IMR-90 (cell line): Measurements from ENCODE around the gene SERPINA9. TPM values are rescaled to one million over a fixed set of nuclear protein-coding genes. Genes with fewer than 3 reads are reported as not detected.

ENCODE experiments used
- ATAC-seq: fragments of 200-7000 bp; cut with Tn5 transposase; 2 replicates; pipeline ENCODE4 v1.9.1; 2020; ENCODE audit warnings: low read depth, mild to moderate bottlenecking, moderate library complexity
- BruUV-seq: library from RNA; stranded (reverse); fragments of 400-500 nt; replicated peaks from 2 replicates; lab custom pipeline; 2021; lab: Mats Ljungman, UMichigan
- CTCF ChIA-PET: fragments of 300-600 bp; formaldehyde crosslinking; extraction: SDS; loops from one replicate; lab custom pipeline; 2021; ENCODE audit warnings: antibody characterized with exemption; lab: Yijun Ruan, JAX
- POLR2A ChIA-PET: fragments of 300-600 bp; sonication (Branson Sonifier 250); formaldehyde crosslinking; loops from one replicate; lab custom pipeline; 2022; ENCODE audit warnings: antibody characterized with exemption; ENCODE audit not compliant: unreplicated experiment; lab: Charles Lee
- DNase-seq: peaks from one replicate; pipeline ENCODE4 v3.0.0; 2013
- H2AFZ ChIP-seq: replicated peaks from 2 replicates; pipeline ENCODE3; 2013; ENCODE audit warnings: low read length, mild to moderate bottlenecking; ENCODE audit not compliant: poor library complexity
- H2AK5ac ChIP-seq: 2 replicates; pipeline ENCODE4 v1.6.1; 2013; ENCODE audit warnings: low read depth, low read length, inconsistent platforms
- H2AK9ac ChIP-seq: replicated peaks from 2 replicates; pipeline ENCODE3; 2013; ENCODE audit warnings: mild to moderate bottlenecking, low read depth, low read length, moderate library complexity; ENCODE audit not compliant: poor library complexity
- H2BK120ac ChIP-seq: 2 replicates; pipeline ENCODE4 v1.6.1; 2013; ENCODE audit warnings: low read depth, low read length, inconsistent platforms
- H2BK15ac ChIP-seq: 3 replicates; pipeline ENCODE4 v1.6.1; 2013; ENCODE audit warnings: low read depth, low read length, inconsistent platforms
- H2BK20ac ChIP-seq: 2 replicates; pipeline ENCODE4 v1.6.1; 2013; ENCODE audit warnings: low read depth, mild to moderate bottlenecking, inconsistent platforms, low read length, moderate library complexity
- H2BK5ac ChIP-seq: 2 replicates; pipeline ENCODE4 v1.6.1; 2013; ENCODE audit warnings: mild to moderate bottlenecking, low read depth, low read length, inconsistent platforms; ENCODE audit not compliant: poor library complexity, severe bottlenecking
- H3K14ac ChIP-seq: replicated peaks from 2 replicates; pipeline ENCODE4 v1.6.1; 2013; ENCODE audit warnings: low read depth, low read length, inconsistent platforms
- H3K18ac ChIP-seq: 2 replicates; pipeline ENCODE4 v1.6.1; 2013; ENCODE audit warnings: low read depth, low read length, control low read depth
- H3K23ac ChIP-seq: 2 replicates; pipeline ENCODE4 v1.6.1; 2013; ENCODE audit warnings: low read depth, low read length, inconsistent platforms
- H3K27ac ChIP-seq: 2 replicates; pipeline ENCODE4 v1.5.1; 2013; ENCODE audit warnings: mild to moderate bottlenecking, control low read depth, low read length; ENCODE audit not compliant: insufficient read depth
- H3K27me3 ChIP-seq: 2 replicates; pipeline ENCODE4 v1.6.1; 2013; ENCODE audit warnings: low read length; ENCODE audit not compliant: control insufficient read depth, insufficient read depth
- H3K36me3 ChIP-seq: 2 replicates; pipeline ENCODE4 v1.6.1; 2013; ENCODE audit warnings: low read length, mixed read lengths; ENCODE audit not compliant: control insufficient read depth, insufficient read depth
- H3K4ac ChIP-seq: 2 replicates; pipeline ENCODE4 v1.6.1; 2013; ENCODE audit warnings: low read depth, low read length, inconsistent platforms
- H3K4me1 ChIP-seq: 2 replicates; pipeline ENCODE4 v1.6.1; 2013; ENCODE audit warnings: low read length, mixed read lengths; ENCODE audit not compliant: control insufficient read depth, insufficient read depth
- H3K4me2 ChIP-seq: 2 replicates; pipeline ENCODE4 v1.6.1; 2013; ENCODE audit warnings: low read depth, mild to moderate bottlenecking, control low read depth, low read length, moderate library complexity
- H3K4me3 ChIP-seq: 2 replicates; pipeline ENCODE4 v1.5.1; 2013; ENCODE audit warnings: low read depth, mild to moderate bottlenecking, control low read depth, low read length, moderate library complexity; ENCODE audit not compliant: insufficient read depth
- H3K56ac ChIP-seq: 2 replicates; pipeline ENCODE4 v1.6.1; 2013; ENCODE audit warnings: low read length, inconsistent platforms; ENCODE audit not compliant: insufficient read depth; ENCODE audit errors: extremely low read depth
- H3K79me1 ChIP-seq, 2 experiments: 2 replicates each; pipeline ENCODE4 v1.6.1; 2013; ENCODE audit warnings: low read length in 2 of 2, inconsistent platforms in 1 of 2, low read depth in 1 of 2
- H3K9ac ChIP-seq: 2 replicates; pipeline ENCODE4 v1.6.1; 2013; ENCODE audit warnings: low read depth, low read length, control low read depth
- H3K9me1 ChIP-seq: 2 replicates; pipeline ENCODE4 v1.6.1; 2013; ENCODE audit warnings: low read length, inconsistent platforms; ENCODE audit not compliant: insufficient read depth
- H3K9me3 ChIP-seq: 2 replicates; pipeline ENCODE4 v1.6.1; 2013; ENCODE audit warnings: low read length; ENCODE audit not compliant: control insufficient read depth, insufficient read depth
- H4K20me1 ChIP-seq: 2 replicates; pipeline ENCODE4 v1.6.1; 2013; ENCODE audit warnings: low read length, inconsistent platforms; ENCODE audit not compliant: insufficient read depth
- H4K5ac ChIP-seq: 2 replicates; pipeline ENCODE4 v1.6.1; 2013; ENCODE audit warnings: mild to moderate bottlenecking, low read depth, low read length, control low read depth
- H4K8ac ChIP-seq, 2 experiments: 2 replicates each; pipeline ENCODE4 v1.6.1; 2013; ENCODE audit warnings: low read depth in 2 of 2, low read length in 2 of 2, control low read depth in 1 of 2, inconsistent platforms in 1 of 2
- H4K91ac ChIP-seq: 2 replicates; pipeline ENCODE4 v1.6.1; 2013; ENCODE audit warnings: low read depth, low read length, inconsistent platforms; ENCODE audit not compliant: insufficient read depth
- CEBPB ChIP-seq: IDR thresholded peaks from 2 replicates; pipeline ENCODE4 v1.6.1; 2012; ENCODE audit warnings: low read depth, low read length, improper control_type of control experiment
- ELK1 ChIP-seq: fragments of 150-350 bp; IDR thresholded peaks from 2 replicates; pipeline ENCODE4 v1.6.1; 2016; ENCODE audit warnings: low read depth, mild to moderate bottlenecking, low read length, moderate library complexity, borderline replicate concordance
- MAFK ChIP-seq: IDR thresholded peaks from 2 replicates; pipeline ENCODE4 v1.6.1; 2012; ENCODE audit warnings: low read depth, low read length, improper control_type of control experiment
- MAZ ChIP-seq: IDR thresholded peaks from 2 replicates; pipeline ENCODE4 v1.6.1; 2012; ENCODE audit warnings: low read depth, mild to moderate bottlenecking, low read length, improper control_type of control experiment, moderate library complexity, borderline replicate concordance
- SMC3 ChIP-seq: fragments of 150-350 bp; IDR thresholded peaks from 2 replicates; pipeline ENCODE4 v1.6.1; 2016; ENCODE audit warnings: low read depth, mild to moderate bottlenecking, antibody characterized with exemption, low read length, moderate library complexity
- WGBS, 2 experiments: methylation state at CpG; one replicate each; pipeline versions ENCODE4 v1.1.5 to v1.1.7; 2013; ENCODE audit warnings: missing lambda C conversion rate in 2 of 2; ENCODE audit not compliant: insufficient read length in 1 of 2; ENCODE audit errors: extremely low coverage in 2 of 2; 5-methylcytosine and 5-hydroxymethylcytosine counted together
- dilution Hi-C: fragments of 300-500 bp; cut with HindIII; formaldehyde crosslinking; loops from one replicate; pipeline ENCODE4 v1.14.3; 2018; ENCODE audit warnings: low sequenced_read_pairs; ENCODE audit not compliant: unreplicated experiment
- in situ Hi-C: fragments of 300-500 bp; cut with MboI; formaldehyde crosslinking; loops from 3 replicates; pipeline ENCODE4 v1.14.3; 2019; ENCODE audit warnings: low sequenced_read_pairs, inconsistent platforms, mixed read lengths
- intact Hi-C: fragments of 100-400 bp; cut with micrococcal nuclease; formaldehyde crosslinking; loops from 2 replicates; pipeline ENCODE4 v1.10.0; 2022
- polyA plus RNA-seq, 3 experiments: library from polyadenylated mRNA; depleted of rRNA; stranded (reverse); fragments of >200 nt; gene quantifications; 2 replicates each; pipeline ENCODE4 v1.2.3, GENCODE V29; 2012; ENCODE audit warnings: low replicate concordance in 1 of 3
- total RNA-seq: library from RNA; depleted of rRNA; stranded (reverse); fragments of >200 nt; gene quantifications from 2 replicates; pipeline ENCODE4 v1.2.3, GENCODE V29; 2012

The SERPINA9 gene
- total and polyA plus RNA-seq, 2 of the 4 experiments (the other 2 are of a cell fraction) = 0.09 to 0.18 TPM

GRCh38 chr14:94451091-94451771, 24.8 kb downstream of the SERPINA9 start:
- H2BK5ac ChIP-seq = no peak overlapping the region
- intact Hi-C loops (no loop called here), dilution Hi-C loops (no loop called here), in situ Hi-C loops (no loop called here)
- no peak overlapping the region for H3K9ac ChIP-seq
- CTCF ChIA-PET = no interaction called here
- no peaks in the 10 kb centered on the region for H3K4me1 ChIP-seq
- POLR2A ChIA-PET = no interaction called here
- no peaks in the 10 kb centered on the region for H3K36me3 ChIP-seq
- H4K20me1 ChIP-seq = no peaks in the 10 kb centered on the region
- no peak overlapping the region for H3K18ac ChIP-seq
- H2BK20ac ChIP-seq = no peak overlapping the region
- H3K79me1 ChIP-seq = no peaks in the 10 kb centered on the region
- ATAC-seq = no peak
- H2BK120ac ChIP-seq = no peak overlapping the region
- no peak overlapping the region for H3K4me2 ChIP-seq
- no peaks in the 10 kb centered on the region; the same call in 1 of the 2 replicates for H3K27me3 ChIP-seq
- H3K9me3 ChIP-seq = no peaks in the 10 kb centered on the region
- H3K9me1 ChIP-seq = no peaks in the 10 kb centered on the region
- no TSS peak for BruUV-seq
- peak overlapping the region; percentile 37 for H2AK9ac ChIP-seq
- DNase-seq = no peak
- no peak overlapping the region for H2BK15ac ChIP-seq
- no peak overlapping the region for H4K8ac ChIP-seq
- WGBS, 2 experiments = no CpG with 5 or more reads among the region's 8 CpGs
- H2AK5ac ChIP-seq = no peak overlapping the region
- no peak overlapping the region for H3K27ac ChIP-seq
- H2AFZ ChIP-seq = peak overlapping the region; percentile 65
- no peak overlapping the region for H3K4me3 ChIP-seq
- TF ChIP-seq CEBPB (no peak), MAFK (no peak), MAZ (no peak), SMC3 (no peak), ELK1 (no peak)
- no peak overlapping the region for H4K5ac ChIP-seq
- H3K56ac ChIP-seq = no peak overlapping the region
- no peak overlapping the region for H3K14ac ChIP-seq
- no peak overlapping the region for H3K4ac ChIP-seq
- H3K23ac ChIP-seq = no peak overlapping the region
- H4K91ac ChIP-seq = no peak overlapping the region
